Activated CD4-positive, alpha-beta T cell treated with anti-CD3 and anti-CD28 coated beads for 48 hours (primary cell): ENCODE measurements around the gene BCL7A.
"Not testable (repeated sequence)": the region's sequence is repeated elsewhere in the genome, so short reads cannot be mapped to it uniquely, and the experiment has no call there.

Experiments used
- DNase-seq: peaks from one replicate; pipeline ENCODE4 v3.0.0-alpha.2; 2020

Gene BCL7A

GRCh38 chr12:122097927-122098756, 76.5 kb downstream of the BCL7A start:
- DNase-seq, result no peak

- DNase-seq, result no peak
Observed at GRCh38 chr12:122099280-122099749, 77.6 kb downstream of the BCL7A start.

GRCh38 chr12:122099856-122100255, 78.2 kb downstream of the BCL7A start:
- DNase-seq, result no peak

- no peak for DNase-seq
Observed at GRCh38 chr12:122100568-122100967, 78.9 kb downstream of the BCL7A start.

GRCh38 chr12:122102331-122102730, 80.6 kb downstream of the BCL7A start:
- DNase-seq, result no peak

- DNase-seq, result peak; percentile 41
Observed at GRCh38 chr12:122104844-122105243, 83.2 kb downstream of the BCL7A start.

GRCh38 chr12:122105496-122105895, 83.8 kb downstream of the BCL7A start:
- not testable (repeated sequence) for DNase-seq

- no peak for DNase-seq
Observed at GRCh38 chr12:122106843-122107242, 85.2 kb downstream of the BCL7A start.

GRCh38 chr12:122107261-122107660, 85.6 kb downstream of the BCL7A start:
- no peak for DNase-seq

GRCh38 chr12:122111089-122111641, 89.5 kb downstream of the BCL7A start:
- no peak for DNase-seq
